ENCODE data around the gene ALPG. TPM values are rescaled to one million over a fixed set of nuclear protein-coding genes. Genes with fewer than 3 reads are reported as not detected.
A peak's percentile ranks its signal among the peaks of the same experiment; 100 is the strongest.

Gene ALPG
- total and polyA plus RNA-seq, 2 of the 13 experiments (the other 11 are each of a cell fraction or from before 2014, with no cell fraction given): not detected

DNA sequence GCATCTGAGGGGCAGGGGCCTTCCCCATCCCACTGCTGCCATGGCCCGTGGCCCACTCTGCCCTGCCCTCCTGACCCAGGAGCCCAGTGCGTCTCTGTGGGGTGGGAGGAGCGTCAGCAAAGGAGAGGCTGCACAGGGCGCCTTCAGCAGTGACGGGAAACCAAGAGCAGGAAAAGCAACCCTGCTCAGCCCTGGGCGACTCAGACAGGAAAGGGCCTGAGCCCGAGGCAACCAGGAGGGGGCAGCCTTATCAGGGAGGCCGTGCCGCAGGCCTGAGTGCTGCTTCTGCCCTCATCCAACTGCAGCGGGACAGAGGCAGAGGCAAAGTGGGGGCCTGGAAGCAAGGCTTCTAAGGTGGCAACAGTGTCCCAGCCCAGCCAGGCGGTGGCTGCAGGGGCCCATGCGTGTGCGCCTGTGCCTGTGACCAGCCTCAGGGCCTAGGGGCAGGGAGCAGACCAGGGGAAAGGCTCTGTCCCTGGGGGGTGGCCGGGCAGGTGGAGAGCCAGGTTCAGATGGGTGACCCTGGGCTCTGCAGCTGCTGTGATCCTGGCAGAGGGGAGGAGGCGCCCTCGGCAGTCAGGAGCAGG, 26.0 kb downstream of the ALPG start (continued):
- no peak for TF ChIP-seq EED (CRISPR knock-in tag; IDR thresholded peaks at IDR 0.05)
- no peak for TF ChIP-seq ZNF34 (CRISPR knock-in tag; IDR thresholded peaks at IDR 0.05; ENCODE audit: borderline replicate concordance)
- TF ChIP-seq, protein P1, sequence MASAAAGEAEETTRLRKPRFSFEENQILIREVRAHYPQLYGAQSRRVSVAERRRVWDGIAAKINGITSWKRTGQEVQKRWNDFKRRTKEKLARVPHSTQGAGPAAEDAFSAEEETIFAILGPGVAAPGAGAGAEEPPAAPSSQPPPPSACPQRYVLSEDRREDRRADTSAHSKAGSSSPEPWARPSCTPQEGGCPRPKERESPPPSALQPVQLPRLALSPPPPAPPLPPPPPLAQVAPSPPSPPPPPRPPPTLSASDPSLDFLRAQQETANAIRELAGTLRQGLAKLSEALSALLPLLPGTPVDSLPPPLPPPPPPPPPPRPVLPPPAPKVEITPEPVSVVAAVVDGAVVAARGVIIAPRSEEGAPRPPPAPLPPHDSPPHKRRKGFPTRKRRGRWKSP (CRISPR knock-in tag; IDR thresholded peaks at IDR 0.05): no peak
- TF ChIP-seq HOXA3 (CRISPR knock-in tag; IDR thresholded peaks at IDR 0.05): no peak
- TF ChIP-seq KDM2A (CRISPR knock-in tag; IDR thresholded peaks at IDR 0.05; ENCODE audit: borderline replicate concordance, low read depth): peak; percentile 32; the same call in 1 of the 2 replicates
- TF ChIP-seq CHCHD3 (CRISPR knock-in tag; IDR thresholded peaks at IDR 0.05): no peak
- TF ChIP-seq, protein P2, sequence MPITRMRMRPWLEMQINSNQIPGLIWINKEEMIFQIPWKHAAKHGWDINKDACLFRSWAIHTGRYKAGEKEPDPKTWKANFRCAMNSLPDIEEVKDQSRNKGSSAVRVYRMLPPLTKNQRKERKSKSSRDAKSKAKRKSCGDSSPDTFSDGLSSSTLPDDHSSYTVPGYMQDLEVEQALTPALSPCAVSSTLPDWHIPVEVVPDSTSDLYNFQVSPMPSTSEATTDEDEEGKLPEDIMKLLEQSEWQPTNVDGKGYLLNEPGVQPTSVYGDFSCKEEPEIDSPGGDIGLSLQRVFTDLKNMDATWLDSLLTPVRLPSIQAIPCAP (CRISPR knock-in tag; IDR thresholded peaks at IDR 0.05; ENCODE audit: low read depth): no peak
- no peak for TF ChIP-seq ZNF782 (CRISPR knock-in tag; IDR thresholded peaks at IDR 0.05; ENCODE audit: borderline replicate concordance)
- TF ChIP-seq ZFY (CRISPR knock-in tag; IDR thresholded peaks at IDR 0.05): peak; percentile 40; the same call in 1 of the 2 replicates
- TF ChIP-seq ZNF264 (CRISPR knock-in tag; IDR thresholded peaks at IDR 0.05): no peak
- TF ChIP-seq ZNF672 (CRISPR knock-in tag; IDR thresholded peaks at IDR 0.05): no peak
- TF ChIP-seq ZNF746 (CRISPR knock-in tag; IDR thresholded peaks at IDR 0.05): no peak
- 0 out of 2 replicates have a peak, but pooled peaks have one; percentile 26 for TF ChIP-seq TBX3 (IDR thresholded peaks at IDR 0.05; ENCODE audit: borderline replicate concordance)
- no peak for TF ChIP-seq PHF8 (CRISPR knock-in tag; IDR thresholded peaks at IDR 0.05)
- TF ChIP-seq, protein P3, sequence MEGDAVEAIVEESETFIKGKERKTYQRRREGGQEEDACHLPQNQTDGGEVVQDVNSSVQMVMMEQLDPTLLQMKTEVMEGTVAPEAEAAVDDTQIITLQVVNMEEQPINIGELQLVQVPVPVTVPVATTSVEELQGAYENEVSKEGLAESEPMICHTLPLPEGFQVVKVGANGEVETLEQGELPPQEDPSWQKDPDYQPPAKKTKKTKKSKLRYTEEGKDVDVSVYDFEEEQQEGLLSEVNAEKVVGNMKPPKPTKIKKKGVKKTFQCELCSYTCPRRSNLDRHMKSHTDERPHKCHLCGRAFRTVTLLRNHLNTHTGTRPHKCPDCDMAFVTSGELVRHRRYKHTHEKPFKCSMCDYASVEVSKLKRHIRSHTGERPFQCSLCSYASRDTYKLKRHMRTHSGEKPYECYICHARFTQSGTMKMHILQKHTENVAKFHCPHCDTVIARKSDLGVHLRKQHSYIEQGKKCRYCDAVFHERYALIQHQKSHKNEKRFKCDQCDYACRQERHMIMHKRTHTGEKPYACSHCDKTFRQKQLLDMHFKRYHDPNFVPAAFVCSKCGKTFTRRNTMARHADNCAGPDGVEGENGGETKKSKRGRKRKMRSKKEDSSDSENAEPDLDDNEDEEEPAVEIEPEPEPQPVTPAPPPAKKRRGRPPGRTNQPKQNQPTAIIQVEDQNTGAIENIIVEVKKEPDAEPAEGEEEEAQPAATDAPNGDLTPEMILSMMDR (CRISPR knock-in tag; IDR thresholded peaks at IDR 0.05): peak; percentile 62
- no peak for TF ChIP-seq SOX5 (CRISPR knock-in tag; IDR thresholded peaks at IDR 0.05; ENCODE audit: borderline replicate concordance)
- TF ChIP-seq, protein P4, sequence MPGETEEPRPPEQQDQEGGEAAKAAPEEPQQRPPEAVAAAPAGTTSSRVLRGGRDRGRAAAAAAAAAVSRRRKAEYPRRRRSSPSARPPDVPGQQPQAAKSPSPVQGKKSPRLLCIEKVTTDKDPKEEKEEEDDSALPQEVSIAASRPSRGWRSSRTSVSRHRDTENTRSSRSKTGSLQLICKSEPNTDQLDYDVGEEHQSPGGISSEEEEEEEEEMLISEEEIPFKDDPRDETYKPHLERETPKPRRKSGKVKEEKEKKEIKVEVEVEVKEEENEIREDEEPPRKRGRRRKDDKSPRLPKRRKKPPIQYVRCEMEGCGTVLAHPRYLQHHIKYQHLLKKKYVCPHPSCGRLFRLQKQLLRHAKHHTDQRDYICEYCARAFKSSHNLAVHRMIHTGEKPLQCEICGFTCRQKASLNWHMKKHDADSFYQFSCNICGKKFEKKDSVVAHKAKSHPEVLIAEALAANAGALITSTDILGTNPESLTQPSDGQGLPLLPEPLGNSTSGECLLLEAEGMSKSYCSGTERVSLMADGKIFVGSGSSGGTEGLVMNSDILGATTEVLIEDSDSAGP (CRISPR knock-in tag; IDR thresholded peaks at IDR 0.05; ENCODE audit: borderline replicate concordance): peak; percentile 21; the same call in 1 of the 2 replicates
- 0 out of 2 replicates have a peak, but pooled peaks have one; percentile 59 for TF ChIP-seq ZNF891 (CRISPR knock-in tag; IDR thresholded peaks at IDR 0.05)
- TF ChIP-seq, protein P5, sequence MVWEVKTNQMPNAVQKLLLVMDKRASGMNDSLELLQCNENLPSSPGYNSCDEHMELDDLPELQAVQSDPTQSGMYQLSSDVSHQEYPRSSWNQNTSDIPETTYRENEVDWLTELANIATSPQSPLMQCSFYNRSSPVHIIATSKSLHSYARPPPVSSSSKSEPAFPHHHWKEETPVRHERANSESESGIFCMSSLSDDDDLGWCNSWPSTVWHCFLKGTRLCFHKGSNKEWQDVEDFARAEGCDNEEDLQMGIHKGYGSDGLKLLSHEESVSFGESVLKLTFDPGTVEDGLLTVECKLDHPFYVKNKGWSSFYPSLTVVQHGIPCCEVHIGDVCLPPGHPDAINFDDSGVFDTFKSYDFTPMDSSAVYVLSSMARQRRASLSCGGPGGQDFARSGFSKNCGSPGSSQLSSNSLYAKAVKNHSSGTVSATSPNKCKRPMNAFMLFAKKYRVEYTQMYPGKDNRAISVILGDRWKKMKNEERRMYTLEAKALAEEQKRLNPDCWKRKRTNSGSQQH (CRISPR knock-in tag; IDR thresholded peaks at IDR 0.05; ENCODE audit: low read depth): no peak
- no peak for TF ChIP-seq JARID2 (CRISPR knock-in tag; IDR thresholded peaks at IDR 0.05; ENCODE audit: insufficient replicate concordance)
- no peak for TF ChIP-seq REXO4 (CRISPR knock-in tag; IDR thresholded peaks at IDR 0.05; ENCODE audit: borderline replicate concordance)
- TF ChIP-seq ZNF652 (CRISPR knock-in tag; IDR thresholded peaks at IDR 0.05; ENCODE audit: borderline replicate concordance, low read depth): no peak
- no peak for TF ChIP-seq RELA (CRISPR knock-in tag; IDR thresholded peaks at IDR 0.05)
- TF ChIP-seq ZNF44 (CRISPR knock-in tag; IDR thresholded peaks at IDR 0.05): no peak
- no peak for TF ChIP-seq SIN3A (IDR thresholded peaks at IDR 0.05; ENCODE audit: borderline replicate concordance, low read depth, low read length)

Data from HepG2 (cell line).